ENCODE measurements around the gene LEMD3. TPM values are rescaled to one million over a fixed set of nuclear protein-coding genes. Genes with fewer than 3 reads are reported as not detected.

Gene LEMD3
- polyA plus RNA-seq, 1 donor (not counting 4 experiments of a cell fraction or from before 2014, with no cell fraction given): 21.8 TPM

DNA sequence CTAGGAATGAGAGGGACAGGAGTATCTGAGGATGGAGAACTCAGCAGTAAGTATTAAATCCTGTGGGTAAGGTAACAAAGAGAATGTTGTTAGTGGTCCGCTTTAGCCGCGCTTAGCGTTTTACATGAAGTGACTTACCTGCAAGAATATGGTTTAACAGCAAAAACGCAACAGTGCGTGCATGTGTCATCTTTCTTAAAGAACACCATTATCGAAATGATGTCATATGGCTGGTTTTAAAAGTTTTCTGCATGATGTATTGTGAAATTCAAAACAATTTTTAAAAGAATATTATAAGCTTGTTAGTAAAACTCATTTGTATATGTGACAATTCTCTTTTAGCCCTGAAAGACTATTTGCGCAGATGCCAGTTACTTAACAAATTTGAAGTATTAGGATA lies 1.7 kb downstream of the LEMD3 start:
- peaks cover 23% of the 10 kb centered on the region for H3K4me1 ChIP-seq (ENCODE audit: control insufficient read depth, extremely low read depth, insufficient read depth, low read length)
- H2AFZ ChIP-seq (ENCODE audit: control insufficient read depth, low read length): no peak overlapping the region
- H4K20me1 ChIP-seq (ENCODE audit: control insufficient read depth, extremely low read depth, insufficient read depth, low read length): peaks cover 15% of the 10 kb centered on the region
- peak overlapping the region; percentile 94 for H3K27ac ChIP-seq (ENCODE audit: control insufficient read depth, insufficient read depth, low read length)
- no peak for FAIRE-seq
- H3K9me1 ChIP-seq (ENCODE audit: control insufficient read depth, extremely low read depth, insufficient read depth, low read length): no peaks in the 10 kb centered on the region
- dilution Hi-C loops (cut with MboI; ENCODE audit: extremely low pct_ligation_motif_present, low sequenced_read_pairs): no loop called here
- no peaks in the 10 kb centered on the region for H3K9me3 ChIP-seq (ENCODE audit: control insufficient read depth, low read depth, low read length)
- H3K79me2 ChIP-seq (ENCODE audit: control insufficient read depth, insufficient read depth, low read length): peaks cover 64% of the 10 kb centered on the region
- peak overlapping the region; percentile 94 to 98 (median 94) for H3K4me3 ChIP-seq (ENCODE audit: control insufficient read depth in 2 of 3, extremely low read depth in 1 of 3, insufficient read depth in 2 of 3, low read depth in 1 of 3, low read length in 3 of 3)
- TF ChIP-seq, protein P1, sequence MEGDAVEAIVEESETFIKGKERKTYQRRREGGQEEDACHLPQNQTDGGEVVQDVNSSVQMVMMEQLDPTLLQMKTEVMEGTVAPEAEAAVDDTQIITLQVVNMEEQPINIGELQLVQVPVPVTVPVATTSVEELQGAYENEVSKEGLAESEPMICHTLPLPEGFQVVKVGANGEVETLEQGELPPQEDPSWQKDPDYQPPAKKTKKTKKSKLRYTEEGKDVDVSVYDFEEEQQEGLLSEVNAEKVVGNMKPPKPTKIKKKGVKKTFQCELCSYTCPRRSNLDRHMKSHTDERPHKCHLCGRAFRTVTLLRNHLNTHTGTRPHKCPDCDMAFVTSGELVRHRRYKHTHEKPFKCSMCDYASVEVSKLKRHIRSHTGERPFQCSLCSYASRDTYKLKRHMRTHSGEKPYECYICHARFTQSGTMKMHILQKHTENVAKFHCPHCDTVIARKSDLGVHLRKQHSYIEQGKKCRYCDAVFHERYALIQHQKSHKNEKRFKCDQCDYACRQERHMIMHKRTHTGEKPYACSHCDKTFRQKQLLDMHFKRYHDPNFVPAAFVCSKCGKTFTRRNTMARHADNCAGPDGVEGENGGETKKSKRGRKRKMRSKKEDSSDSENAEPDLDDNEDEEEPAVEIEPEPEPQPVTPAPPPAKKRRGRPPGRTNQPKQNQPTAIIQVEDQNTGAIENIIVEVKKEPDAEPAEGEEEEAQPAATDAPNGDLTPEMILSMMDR (optimal IDR thresholded peaks at IDR 0.05 in 1 of 3, IDR thresholded peaks at IDR 0.05 in 1 of 3, conservative IDR thresholded peaks at IDR 0.05 in 1 of 3; ENCODE audit: extremely low read depth in 1 of 3, insufficient read depth in 2 of 3, low read length in 3 of 3): no peak
- no peak for TF ChIP-seq EZH2 (IDR thresholded peaks at IDR 0.05; ENCODE audit: low read length)
- H3K27me3 ChIP-seq (ENCODE audit: control insufficient read depth, extremely low read depth, insufficient read depth, low read length): no peaks in the 10 kb centered on the region
- no peak for DNase-seq (ENCODE audit: low read depth, low spot score)
- H3K9ac ChIP-seq (ENCODE audit: control insufficient read depth, extremely low read depth, insufficient read depth, low read length): peak overlapping the region; percentile 98
- peaks cover 2 to 6% of the 10 kb centered on the region in 2 experiments for H3K36me3 ChIP-seq (ENCODE audit: control insufficient read depth in 2 of 2, extremely low read depth in 1 of 2, insufficient read depth in 2 of 2, low read length in 2 of 2)
- peak overlapping the region; percentile 98 for H3K4me2 ChIP-seq (ENCODE audit: control insufficient read depth, extremely low read depth, insufficient read depth, low read depth, low read length)

DNA sequence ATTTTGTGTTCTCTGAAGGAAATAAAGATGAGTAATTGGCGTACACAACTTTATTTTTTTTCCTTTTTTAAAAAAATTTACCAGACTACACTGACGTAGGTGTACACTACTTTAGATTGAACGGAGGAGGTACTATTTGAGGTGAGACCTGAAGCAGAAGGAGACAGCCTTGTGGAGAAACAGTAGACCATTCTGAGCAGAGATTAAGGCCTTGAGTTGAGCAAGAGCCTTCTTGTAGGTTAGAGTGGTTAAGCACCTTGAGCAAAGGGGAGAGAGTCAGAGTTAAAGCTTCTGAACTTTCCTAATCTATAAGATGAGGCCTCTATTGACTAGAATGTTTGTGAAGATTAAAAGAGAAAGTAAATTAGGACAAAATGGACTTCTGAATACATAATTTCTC lies 2.5 kb downstream of the LEMD3 start:
- peaks cover 15% of the 10 kb centered on the region for H4K20me1 ChIP-seq (ENCODE audit: control insufficient read depth, extremely low read depth, insufficient read depth, low read length)
- dilution Hi-C loops (cut with MboI; ENCODE audit: extremely low pct_ligation_motif_present, low sequenced_read_pairs): no loop called here
- no peak for TF ChIP-seq EZH2 (IDR thresholded peaks at IDR 0.05; ENCODE audit: low read length)
- TF ChIP-seq, protein P1 (optimal IDR thresholded peaks at IDR 0.05 in 1 of 3, IDR thresholded peaks at IDR 0.05 in 1 of 3, conservative IDR thresholded peaks at IDR 0.05 in 1 of 3; ENCODE audit: extremely low read depth in 1 of 3, insufficient read depth in 2 of 3, low read length in 3 of 3): no peak

More for the DNA sequence above, 2.5 kb downstream of the LEMD3 start:
- Histone ChIP-seq H3K79me2 (ENCODE audit: control insufficient read depth, insufficient read depth, low read length) (peaks cover 72% of the 10 kb centered on the region), H3K9me3 (ENCODE audit: control insufficient read depth, low read depth, low read length) (no peaks in the 10 kb centered on the region), H3K9ac (ENCODE audit: control insufficient read depth, extremely low read depth, insufficient read depth, low read length) (peak overlapping the region; percentile 51), H3K27ac (ENCODE audit: control insufficient read depth, insufficient read depth, low read length) (no peak overlapping the region), H2AFZ (ENCODE audit: control insufficient read depth, low read length) (no peak overlapping the region), H3K4me3 (ENCODE audit: control insufficient read depth in 2 of 3, extremely low read depth in 1 of 3, insufficient read depth in 2 of 3, low read depth in 1 of 3, low read length in 3 of 3) (peak overlapping the region; percentile 94 to 98 (median 94)), H3K9me1 (ENCODE audit: control insufficient read depth, extremely low read depth, insufficient read depth, low read length) (no peaks in the 10 kb centered on the region), H3K4me2 (ENCODE audit: control insufficient read depth, extremely low read depth, insufficient read depth, low read depth, low read length) (peak overlapping the region; percentile 98), H3K27me3 (ENCODE audit: control insufficient read depth, extremely low read depth, insufficient read depth, low read length) (no peaks in the 10 kb centered on the region), H3K4me1 (ENCODE audit: control insufficient read depth, extremely low read depth, insufficient read depth, low read length) (peaks cover 23% of the 10 kb centered on the region), H3K36me3 (ENCODE audit: control insufficient read depth in 2 of 2, extremely low read depth in 1 of 2, insufficient read depth in 2 of 2, low read length in 2 of 2) (peaks cover 2 to 6% of the 10 kb centered on the region in 2 experiments)
- DNase-seq (ENCODE audit: low read depth, low spot score): no peak
- no peak for FAIRE-seq
